Fibroblast of the aortic adventitia (primary cell): ENCODE results near the gene SLC24A3. TPM values are rescaled to one million over a fixed set of nuclear protein-coding genes. Genes with fewer than 3 reads are reported as not detected.
A peak's percentile ranks its signal among the peaks of the same experiment; 100 is the strongest.
"Not testable (repeated sequence)": the region's sequence is repeated elsewhere in the genome, so short reads cannot be mapped to it uniquely, and the experiment has no call there.

Source experiments
- DNase-seq: peaks from one replicate; pipeline ENCODE4 v3.0.0-alpha.2; 2010; ENCODE audit warnings: low read depth
- H3K4me3 ChIP-seq: 2 replicates; pipeline ENCODE4 v1.5.1; 2011; ENCODE audit warnings: low read depth, mild to moderate bottlenecking, control low read depth, low read length, moderate library complexity
- CTCF ChIP-seq: IDR thresholded peaks from 2 replicates; pipeline ENCODE4 v1.5.1; 2011; ENCODE audit warnings: mild to moderate bottlenecking, low read length, control low read depth, inconsistent platforms; ENCODE audit not compliant: insufficient read depth
- total RNA-seq: library from RNA; depleted of rRNA; stranded (reverse); fragments of >200 nt; gene quantifications from 2 replicates; pipeline ENCODE4 v1.2.3, GENCODE V29; 2012; ENCODE audit warnings: low replicate concordance

Gene SLC24A3
- total RNA-seq, 1 donor, result not detected

GRCh38 chr20:19625426-19625825 is 413.0 kb downstream of the SLC24A3 start:
- DNase-seq, result no peak
- no peak for TF ChIP-seq CTCF
- H3K4me3 ChIP-seq, result no peak overlapping the region

GRCh38 chr20:19626896-19627295 is 414.5 kb downstream of the SLC24A3 start:
- no peak for TF ChIP-seq CTCF
- peak; percentile 19 for DNase-seq
- no peak overlapping the region for H3K4me3 ChIP-seq

- no peak overlapping the region for H3K4me3 ChIP-seq
- DNase-seq, result peak; percentile 80
- peak; percentile 82 for TF ChIP-seq CTCF
Measured at GRCh38 chr20:19628570-19629134, 416.2 kb downstream of the SLC24A3 start.

GRCh38 chr20:19631410-19631809 is 419.0 kb downstream of the SLC24A3 start:
- no peak for TF ChIP-seq CTCF
- H3K4me3 ChIP-seq, result no peak overlapping the region
- no peak for DNase-seq

- TF ChIP-seq CTCF, result no peak
- H3K4me3 ChIP-seq, result no peak overlapping the region
- no peak for DNase-seq
Measured at GRCh38 chr20:19633985-19634384, 421.5 kb downstream of the SLC24A3 start.

GRCh38 chr20:19639471-19640045 is 427.1 kb downstream of the SLC24A3 start:
- H3K4me3 ChIP-seq, DNase-seq: not testable (repeated sequence)

- TF ChIP-seq CTCF, result no peak
- no peak overlapping the region for H3K4me3 ChIP-seq
- DNase-seq, result no peak
Measured at GRCh38 chr20:19642860-19643259, 430.4 kb downstream of the SLC24A3 start.
